Fibroblast of lung (primary cell): Measurements from ENCODE around the gene WDTC1.

Source experiments
- CTCF ChIP-seq, 2 donors: IDR thresholded peaks in 1 of 2; conservative IDR thresholded peaks in 1 of 2; 1 replicate in 1 of 2; 2 replicates in 1 of 2; pipeline ENCODE4 v1.5.1; 2011 to 2012; ENCODE audit warnings: low read length in 2 of 2, control low read depth in 1 of 2, inconsistent platforms in 1 of 2, low read depth in 1 of 2, mild to moderate bottlenecking in 1 of 2
- EZH2 ChIP-seq: IDR thresholded peaks from 2 replicates; pipeline ENCODE4 v1.5.1; 2012; ENCODE audit warnings: low read length, control low read depth, mild to moderate bottlenecking; ENCODE audit errors: missing control alignments

GRCh38 chr1:27241677-27242076, 7.2 kb downstream of the WDTC1 start:
- TF ChIP-seq CTCF (conservative IDR thresholded peaks at IDR 0.05 in 1 of 2, IDR thresholded peaks at IDR 0.05 in 1 of 2; ENCODE audit: low read depth in 1 of 2, low read length in 2 of 2) (no peak), EZH2 (no peak)
